Measurements from ENCODE around the gene ARID1B.
A peak's percentile ranks its signal among the peaks of the same experiment; 100 is the strongest.

The ARID1B gene

DNA sequence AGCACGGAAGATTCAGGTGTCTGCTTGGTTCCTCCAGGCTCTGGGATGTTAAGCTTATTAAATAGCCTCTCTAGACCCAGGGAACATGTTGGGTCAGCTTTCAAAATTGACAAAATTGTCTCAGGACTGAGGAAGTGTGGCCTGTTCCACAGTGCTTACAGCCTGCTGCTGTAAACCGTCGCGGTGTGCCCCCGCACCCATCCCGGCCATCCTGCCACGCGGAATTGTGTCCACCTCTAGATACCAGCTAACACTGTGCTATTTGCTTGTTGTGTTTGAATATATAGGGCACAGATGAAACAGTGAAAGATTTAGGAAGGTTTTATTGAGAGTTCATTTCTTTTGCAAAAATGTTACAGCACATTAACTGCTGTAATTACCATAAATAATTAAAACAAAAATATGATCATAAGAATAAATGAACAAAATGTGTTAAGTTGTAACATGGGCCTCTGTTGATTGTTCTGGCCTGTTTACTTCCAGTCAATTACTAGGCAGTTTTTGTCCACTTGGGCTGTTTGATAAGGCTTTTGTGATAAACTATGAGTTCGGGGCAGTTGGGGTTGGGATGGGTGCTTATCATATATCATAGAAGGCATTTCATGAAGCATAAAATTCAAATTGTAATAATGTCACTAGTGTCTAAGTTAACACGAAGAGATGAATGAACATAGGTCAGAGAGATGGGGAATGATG lies 77.4 kb downstream of the ARID1B start:
- no peak for DNase-seq

DNA sequence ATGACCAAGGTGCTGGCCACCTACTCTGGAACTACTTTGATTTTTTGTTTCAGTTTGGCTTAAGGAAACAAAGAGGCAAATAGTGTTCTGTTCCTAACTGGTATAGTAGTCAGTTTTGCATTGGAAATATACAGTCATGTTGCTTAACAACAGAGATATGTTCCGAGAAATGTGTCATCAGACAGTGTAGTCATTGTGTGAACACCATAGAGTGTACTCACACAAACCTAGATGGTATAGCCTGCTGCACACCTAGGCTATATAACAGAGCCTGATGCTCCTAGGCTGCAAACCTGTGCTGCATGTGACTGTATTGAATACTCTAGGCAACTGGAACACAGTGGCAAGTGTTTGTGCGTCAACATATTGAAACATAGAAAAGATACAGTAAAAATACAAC lies 80.4 kb downstream of the ARID1B start:
- no peak for DNase-seq

DNA sequence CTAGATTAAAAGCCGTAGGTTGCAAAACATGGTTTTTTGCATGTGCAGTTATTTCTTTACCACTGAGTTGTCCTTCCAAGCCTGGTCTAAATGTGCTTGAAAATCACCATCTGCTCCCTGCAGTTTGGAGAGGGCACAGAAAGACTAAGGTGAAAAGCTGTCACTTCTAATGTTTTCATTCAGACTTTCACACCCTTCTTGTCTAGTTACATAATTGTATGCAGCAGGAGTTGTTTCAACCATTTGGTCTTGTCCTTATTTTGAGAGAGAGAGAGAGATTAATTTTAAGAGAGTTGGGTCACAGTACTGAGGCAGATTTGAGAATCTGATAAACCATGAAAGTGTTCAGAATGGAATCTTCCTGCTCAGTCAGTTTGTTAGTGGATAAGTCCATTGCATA lies 82.5 kb downstream of the ARID1B start:
- DNase-seq = no peak

DNA sequence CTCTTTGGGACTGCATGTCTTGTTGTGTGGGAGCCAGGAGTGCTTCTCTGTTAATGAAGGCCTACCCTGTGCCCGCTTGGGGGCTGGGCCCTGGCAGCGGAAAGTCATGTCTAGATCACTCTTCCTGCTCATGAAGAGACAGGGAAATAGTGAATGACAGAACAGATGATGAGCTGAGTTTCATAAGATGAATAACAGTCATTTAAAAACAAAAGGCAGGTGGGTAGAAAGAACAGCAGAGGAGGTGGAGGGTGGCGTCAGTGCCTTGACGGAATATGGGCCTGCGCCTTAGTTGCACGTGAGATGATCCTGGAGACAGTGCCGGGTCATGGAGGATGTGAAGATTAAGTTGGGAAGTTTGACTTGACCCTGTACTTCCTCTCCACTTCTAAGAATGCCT lies 85.5 kb downstream of the ARID1B start:
- no peak for DNase-seq

DNA sequence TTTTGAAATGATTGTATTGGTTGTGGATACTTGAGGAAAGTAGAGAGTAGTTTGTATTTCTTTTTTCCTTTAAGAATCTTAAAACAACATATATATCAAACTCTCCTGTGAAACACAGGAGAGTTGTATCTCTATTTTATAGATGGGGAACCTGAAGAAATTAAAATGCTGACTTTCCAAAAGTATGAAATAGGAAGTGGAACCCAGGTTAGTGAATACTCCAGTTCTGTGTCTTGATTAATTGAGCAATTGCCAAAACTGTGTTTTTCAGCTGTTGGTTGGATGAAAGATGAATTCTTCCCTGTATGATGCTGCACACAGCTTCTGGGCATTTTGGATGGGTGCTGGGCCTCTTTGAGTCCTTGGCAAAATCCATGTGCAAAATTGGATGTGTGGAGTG lies 86.3 kb downstream of the ARID1B start:
- no peak for DNase-seq

DNA sequence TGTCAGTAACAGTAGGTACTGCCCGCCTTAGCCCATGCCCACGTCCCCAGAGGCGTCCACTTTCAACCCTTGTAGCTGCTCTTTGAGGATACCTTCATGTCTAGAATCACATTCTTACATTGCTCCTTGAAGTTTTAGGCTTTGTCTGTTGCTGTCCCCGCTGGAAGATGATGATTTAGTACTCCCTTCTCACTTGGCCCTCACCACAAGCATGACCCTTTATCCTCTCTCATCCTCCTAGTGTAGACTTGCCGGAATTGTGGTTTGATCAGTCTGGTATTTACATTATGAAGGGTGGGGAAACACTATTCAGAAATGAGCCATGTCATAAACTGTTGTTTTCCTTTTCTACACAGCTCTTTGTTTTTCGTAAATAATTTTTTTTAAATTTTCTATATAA lies 87.4 kb downstream of the ARID1B start:
- peak; percentile 23 for DNase-seq

DNA sequence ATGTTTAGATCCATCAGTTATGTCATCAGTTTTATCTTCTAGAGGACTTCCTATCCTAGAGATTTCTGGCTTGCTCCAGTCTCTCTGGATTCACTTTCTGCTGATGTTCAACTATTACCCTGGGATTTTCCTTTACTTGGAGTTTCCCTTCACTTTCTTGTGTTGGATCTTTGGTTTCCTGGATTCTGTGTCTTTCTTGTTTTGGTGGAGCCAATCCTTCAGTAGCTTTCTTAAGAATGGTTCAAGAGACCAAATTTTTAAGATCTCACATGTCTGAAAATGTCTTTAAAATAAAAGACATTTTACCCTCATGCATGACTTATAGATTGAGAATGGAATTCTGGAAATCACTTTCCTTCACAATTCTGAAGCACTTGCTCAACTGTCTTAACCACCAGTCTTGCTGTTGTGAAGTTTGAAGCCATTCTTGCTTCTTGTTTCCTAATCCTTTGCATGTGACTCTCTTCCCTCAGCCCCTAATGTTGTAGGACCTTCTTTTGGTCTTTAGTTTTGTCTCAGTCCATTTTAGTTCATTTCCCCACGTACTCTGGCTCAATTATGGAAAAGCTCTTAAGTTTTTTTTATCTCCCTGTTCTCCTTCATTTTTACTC lies 87.9 kb downstream of the ARID1B start:
- DNase-seq = peak; percentile 21

DNA sequence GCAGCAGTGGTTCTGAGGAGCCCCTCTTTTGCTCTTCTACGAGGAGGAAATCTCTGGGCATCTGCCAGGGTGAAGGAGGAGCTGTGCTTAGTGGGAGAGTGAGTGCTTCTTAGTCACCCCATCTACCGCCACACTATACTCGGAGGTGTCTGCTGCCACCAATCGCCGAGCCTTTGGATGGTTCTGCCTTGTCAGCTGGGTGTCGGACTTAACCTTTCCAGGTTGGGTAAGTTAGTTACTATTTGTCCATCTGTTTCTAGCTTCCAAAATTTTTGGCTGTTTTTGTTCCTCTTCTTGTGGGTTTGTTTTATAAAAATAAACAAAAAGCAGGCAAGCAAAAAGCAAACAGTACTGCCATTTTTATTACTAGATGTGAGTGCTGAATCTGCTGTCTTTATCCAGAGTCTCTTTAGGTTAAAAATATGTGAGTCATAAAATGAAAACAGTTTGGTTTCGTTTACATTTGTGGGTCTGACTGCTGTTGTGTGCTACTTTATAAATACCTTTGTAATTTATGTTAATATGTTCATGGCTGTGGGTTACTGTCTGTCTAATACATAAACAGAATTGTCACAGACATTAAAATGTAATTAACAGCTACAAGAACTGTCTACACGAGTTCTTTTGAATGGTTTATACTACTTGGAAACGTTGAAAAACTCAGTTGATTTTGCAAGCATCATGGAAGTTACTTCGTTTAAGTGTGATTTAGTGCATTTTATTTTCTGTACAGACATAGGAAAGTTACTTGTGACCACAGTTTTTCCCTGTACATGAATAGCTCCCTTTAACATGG lies 89.2 kb downstream of the ARID1B start:
- DNase-seq = peak; percentile 64

DNA sequence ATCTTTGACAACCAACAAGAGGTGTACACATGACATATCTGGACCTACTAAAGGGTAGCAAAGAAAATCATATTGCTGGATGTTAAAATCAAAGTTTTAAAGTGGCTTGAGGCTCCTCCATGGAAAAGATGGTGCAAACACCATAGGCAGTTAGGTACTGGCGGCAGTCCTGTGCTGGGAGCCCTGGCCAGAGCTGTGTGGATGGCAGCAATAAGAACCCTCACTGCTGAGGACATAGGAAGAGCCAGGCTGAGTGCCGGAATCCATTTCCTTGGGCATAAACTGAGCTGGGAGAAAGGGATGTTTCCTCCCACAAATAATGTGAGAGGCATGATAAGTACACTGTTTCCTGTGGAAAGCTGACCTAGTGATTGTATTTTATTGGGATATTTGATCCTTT lies 89.9 kb downstream of the ARID1B start:
- DNase-seq = no peak

DNA sequence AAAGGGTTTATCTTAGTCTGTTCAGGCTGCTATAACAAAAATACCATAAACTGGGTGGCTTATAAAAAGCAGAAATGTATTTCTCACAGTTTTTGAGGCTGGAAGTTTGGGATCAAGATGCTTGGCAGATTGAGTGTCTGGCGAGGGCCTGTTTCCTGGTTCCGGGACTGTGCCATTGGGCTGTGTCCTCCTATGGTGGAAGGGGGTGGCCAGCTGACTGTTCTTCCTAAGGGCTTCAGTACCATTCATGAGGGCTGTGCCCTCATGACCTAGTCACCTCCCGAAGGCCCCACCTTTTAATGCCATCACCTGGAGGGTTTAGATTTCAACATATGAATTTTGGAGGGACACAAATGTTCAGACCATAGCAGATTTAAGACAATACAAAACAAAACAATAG lies 91.2 kb downstream of the ARID1B start:
- no peak for DNase-seq

DNA sequence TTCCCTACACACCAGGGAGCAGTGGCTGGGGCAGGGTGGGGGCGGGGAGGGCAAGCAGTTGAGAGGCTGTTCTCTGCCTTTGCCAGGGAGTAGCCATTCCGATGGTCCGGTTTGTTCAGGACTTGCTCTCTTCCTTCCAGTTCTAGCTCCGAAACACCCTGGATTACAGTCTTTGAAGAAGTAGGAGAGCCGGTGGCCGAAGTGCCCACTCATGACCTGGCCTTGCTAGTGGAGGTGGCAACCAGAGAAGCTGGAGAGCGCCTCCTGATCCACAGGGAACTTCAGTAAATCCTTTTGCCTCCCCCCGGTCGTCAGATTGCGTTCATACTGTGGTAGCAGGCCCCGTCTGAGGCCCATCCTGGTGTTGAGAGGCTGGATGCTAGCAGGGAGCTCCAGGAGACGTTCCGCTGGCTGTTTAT lies 92.8 kb downstream of the ARID1B start:
- no peak for DNase-seq

DNA sequence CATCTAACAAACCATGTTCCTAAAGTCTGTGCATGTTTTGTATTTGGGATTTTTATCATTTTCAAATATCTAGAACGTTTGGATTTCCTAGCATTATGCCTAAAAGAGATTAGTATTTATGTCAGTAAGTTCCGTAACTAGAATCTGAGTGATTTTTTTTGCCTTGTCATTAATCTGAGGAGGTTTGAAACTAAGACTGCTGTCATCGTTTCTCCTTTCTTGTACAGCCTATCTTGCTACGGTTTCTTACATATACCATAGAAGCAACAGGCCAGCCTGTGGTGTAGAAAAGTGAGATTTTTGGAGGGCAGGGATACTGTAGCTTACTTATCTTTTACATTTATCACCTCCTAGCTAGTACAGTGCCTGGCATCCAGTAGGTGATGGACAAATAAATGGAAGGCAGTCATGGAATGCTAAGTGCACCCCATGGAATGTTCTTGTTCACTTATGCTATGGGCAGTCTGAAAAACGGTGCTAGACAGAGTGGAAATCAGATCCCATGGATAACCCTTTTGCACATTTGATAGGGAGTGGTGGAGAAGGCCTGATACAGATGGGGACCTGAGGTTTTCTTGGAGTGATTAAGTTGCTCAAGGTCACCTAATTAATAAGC lies 93.9 kb downstream of the ARID1B start:
- DNase-seq = no peak

DNA sequence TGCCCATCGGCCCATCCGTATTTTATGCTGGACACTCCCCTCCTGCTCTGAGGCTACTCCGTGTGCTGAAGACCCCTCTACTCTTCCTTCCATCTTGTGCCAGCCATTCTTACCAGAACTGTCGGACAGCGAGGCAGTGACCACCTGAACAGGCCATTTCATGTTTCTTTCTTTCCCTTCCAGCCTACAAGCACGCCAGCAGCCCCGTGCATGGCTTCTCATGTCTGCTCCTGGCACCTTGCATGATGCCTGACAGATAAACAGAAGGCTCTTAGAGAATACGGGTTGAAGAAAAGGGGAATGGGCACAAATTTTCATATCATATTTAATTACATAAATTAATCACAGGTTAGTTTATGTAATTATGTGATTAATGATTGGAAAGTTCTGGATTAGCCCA lies 95.7 kb downstream of the ARID1B start:
- no peak for DNase-seq

DNA sequence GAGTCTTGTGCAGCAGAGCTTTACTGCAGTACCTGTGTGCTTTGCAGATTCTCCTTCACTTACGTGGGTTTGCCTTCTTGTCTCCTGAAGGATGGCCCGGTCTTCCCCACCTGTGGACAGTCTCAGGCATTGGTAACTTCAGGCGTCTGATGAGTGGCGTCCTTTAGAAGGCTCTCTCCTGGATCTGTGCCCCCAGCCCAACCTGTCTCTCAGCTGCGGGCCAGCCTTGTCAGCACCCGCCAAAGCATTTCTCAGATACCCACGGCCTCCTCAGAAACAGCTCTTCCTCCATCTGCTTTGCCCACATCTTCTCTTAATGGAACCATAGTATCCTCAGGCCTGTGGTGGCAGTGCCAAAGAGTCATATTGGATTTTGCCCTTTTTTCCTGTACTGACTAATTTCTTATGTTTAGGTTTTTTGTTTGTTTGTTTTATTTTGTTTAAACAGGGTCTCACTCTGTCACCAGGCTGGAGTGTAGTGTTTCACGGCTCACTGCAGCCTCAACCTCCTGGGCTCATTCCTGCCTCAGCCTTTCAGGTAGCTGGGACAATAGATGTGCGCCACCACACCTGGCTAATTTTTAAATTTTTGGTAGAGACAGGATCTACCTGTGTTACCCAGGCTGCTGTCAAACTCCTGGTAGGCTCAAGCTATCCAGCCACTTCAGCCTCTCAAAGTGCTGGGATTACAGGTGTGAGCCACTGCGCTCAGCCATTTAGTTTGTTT lies 96.6 kb downstream of the ARID1B start:
- no peak for DNase-seq

DNA sequence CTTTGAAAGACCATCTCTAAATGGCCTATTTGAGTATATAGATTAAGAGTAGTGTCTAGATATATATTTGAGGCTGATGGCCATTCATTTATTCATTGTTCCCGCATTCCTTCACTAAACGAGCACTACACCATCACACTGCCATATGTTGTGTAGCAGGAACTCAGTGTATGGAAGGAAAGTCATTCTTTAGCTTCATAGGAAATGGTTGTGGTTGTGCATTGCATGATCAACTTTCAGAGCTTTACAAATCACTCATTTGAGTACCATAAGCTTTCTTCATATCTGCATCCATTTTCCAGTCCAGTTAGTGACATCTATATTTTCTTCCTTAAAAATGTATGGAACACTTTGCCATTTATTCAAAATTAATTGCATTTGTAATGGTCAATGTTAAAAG lies 97.9 kb downstream of the ARID1B start:
- DNase-seq = no peak

DNA sequence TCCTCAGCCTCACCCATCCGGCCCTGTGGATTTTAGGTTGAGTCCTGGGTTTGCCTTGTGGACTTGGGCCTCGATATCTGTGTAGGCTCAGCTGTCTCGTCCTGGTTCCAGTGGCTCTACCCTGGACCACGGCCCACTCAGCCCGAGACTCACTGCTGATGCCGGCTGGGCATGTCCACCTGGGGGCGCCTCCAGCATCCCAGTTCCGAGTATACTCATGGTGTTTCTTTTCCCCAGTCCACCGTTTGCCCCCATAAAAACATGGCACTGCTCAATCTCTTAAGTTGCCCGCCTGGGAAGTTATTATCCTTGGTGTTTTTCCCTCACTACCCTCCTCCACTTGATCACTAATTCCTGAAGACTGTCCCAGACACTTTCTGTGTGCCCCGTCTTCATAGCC lies 99.1 kb downstream of the ARID1B start:
- DNase-seq = no peak

DNA sequence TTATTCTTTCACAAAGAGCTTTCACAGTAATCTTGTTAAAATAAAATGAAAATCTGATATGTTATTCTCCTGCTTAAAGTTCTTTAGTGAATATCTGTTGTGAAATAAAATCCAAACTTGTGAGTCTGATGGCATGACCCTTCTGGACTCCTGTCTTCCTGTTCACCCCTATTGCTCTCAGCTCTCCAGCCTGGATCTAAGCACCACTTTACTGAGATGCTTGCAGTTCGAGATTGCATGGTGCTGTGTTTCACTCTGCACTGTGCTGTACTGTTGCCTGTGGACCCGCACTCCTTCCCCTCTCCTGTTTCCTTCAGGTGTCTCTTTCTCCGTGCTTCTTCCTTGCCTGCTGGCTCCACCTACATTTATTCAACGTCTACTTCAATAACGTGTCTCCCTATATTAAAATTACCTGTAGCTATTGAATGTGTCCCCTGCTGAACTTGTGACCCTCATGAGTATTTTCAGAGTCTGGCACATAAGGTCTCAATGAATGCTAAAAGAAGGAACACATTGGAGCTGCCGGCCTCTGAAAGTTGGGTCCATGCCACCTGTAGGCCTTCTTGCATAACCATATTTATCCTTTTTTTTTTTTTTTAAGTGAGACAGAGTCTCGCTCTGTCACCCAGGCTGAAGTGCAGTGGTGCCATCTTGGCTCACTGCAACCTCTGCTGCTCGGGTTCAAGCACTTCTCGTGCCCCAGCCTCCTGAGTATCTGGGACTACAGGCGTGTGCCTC lies 100.1 kb downstream of the ARID1B start:
- DNase-seq = no peak

DNA sequence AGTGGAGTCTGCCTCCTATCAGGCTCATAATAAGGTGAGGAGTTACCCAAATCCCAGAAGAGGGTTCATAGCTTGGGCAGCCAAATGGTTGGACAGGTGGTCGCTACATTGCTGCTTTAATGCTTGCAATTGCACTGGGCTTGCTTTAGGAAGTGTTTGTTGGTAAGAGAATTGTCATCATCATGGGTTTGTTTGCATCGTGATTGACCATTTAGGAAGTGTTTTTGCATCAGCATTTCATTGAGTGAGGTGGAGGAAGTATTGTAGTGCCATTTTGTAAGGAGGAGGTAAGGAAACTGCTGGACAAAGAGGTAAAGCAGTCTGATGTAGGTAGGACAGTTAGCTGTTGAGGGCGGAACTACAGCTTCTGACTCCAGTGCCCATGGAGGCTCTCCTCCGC lies 101.5 kb downstream of the ARID1B start:
- DNase-seq = no peak

DNA sequence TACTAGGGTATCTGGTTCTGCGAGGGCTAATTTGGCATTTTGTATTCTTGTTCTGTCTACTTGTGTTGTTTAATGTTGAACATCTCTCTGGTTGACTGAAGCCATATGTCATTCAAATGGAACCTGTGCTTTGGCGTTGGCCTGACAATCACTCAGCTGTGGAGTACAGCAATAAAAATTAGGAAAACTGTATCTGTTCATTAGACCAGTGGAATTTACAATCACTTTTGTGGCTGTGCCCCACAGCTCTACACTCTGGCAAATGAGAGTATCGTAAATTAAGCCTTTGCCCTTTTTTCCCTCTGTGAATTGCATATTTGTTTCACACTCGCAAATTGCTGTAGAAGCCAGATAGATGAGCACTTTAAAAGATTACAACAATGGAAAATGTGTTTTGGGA lies 102.0 kb downstream of the ARID1B start:
- no peak for DNase-seq

DNA sequence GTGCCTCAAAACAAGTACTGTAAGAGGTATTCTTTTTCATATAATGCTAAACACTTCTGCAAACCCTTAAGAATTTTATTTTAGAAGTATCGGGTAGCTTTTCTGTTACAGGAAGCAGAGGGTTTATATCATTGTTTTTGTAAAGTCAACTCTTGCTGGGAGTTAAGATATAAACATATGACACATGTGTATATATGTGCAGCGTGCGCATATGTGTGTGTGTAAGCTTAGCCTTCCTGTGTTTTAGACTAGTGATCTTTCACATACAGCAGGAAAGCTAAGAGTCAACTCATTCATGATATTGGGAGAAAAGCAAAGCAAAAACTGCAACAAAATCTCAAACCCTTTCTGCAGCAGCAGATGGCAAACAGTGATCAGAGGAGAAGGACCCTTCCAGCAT lies 102.4 kb downstream of the ARID1B start:
- no peak for DNase-seq

DNA sequence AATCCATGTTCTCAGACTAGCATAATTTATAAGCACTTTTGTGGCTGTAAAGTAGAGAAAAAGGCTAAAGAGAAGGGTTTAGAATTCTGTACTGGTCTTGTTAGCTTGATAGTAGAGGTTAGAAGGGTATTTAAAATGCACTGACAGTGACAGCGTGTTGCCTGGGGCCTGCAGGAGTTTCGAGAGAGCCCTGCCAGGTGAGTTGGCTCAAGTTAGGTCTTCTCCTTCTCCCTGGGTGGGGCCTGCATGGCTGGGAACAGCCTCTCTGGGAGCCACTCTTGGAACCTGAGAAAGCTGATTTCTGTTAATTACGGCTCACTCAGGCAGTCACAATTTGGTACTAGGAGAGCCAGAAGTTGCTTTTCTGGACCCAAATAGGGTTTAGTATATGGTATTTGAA lies 103.7 kb downstream of the ARID1B start:
- DNase-seq = no peak

Measured in EL (cell line).